GM19372 (cell line): ENCODE data around the gene PRSS57.

Experiments
- ATAC-seq: cut with Tn5 transposase; IDR thresholded peaks from one replicate; pipeline ENCODE4 v1.9.1; 2021; ENCODE audit warnings: mild to moderate bottlenecking, low read depth, moderate library complexity; ENCODE audit not compliant: unreplicated experiment

The PRSS57 gene

DNA sequence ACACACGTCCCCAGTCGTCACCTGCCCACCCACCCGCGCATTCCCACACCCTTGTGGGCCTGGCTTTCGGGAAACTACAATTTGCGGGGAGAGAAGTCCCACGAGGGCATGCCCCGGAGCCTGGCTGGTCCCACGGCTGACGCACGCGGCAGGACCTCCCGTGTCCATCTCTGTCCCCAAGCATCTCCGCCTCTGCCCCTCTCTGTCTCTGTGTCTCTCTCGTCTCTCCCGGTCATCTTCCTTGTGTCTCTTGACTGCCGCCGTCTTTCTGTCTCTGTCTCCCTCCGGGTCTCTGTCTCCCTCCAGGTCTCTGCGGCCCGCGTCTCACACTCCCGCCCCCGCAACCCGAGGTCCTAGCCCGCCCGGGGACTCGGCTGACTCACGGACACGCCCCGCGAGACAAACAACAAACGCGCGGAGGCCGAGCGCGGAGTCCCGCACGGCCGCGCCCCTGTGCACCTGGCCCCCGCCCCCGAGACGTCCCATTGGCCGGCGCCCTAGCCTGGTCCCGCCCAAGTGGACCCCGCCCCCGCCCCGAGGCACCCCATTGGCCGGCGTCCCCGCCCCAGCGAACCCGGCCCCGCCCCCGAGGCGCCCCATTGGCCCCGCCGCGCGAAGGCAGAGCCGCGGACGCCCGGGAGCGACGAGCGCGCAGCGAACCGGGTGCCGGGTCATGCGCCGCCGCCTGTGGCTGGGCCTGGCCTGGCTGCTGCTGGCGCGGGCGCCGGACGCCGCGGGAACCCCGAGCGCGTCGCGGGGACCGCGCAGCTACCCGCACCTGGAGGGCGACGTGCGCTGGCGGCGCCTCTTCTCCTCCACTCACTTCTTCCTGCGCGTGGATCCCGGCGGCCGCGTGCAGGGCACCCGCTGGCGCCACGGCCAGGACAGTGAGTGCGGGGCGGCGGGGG, 55.7 kb downstream of the PRSS57 start, which contains the start of gene FGF22:
Gene FGF22, plus strand, starts transcription at position 627 of the 908 bp plus-strand sequence. Its CDS starts 47 bp downstream, at position 674.
- ATAC-seq, result no peak

- ATAC-seq, result no peak
Observed at GRCh38 chr19:638906-639252, 56.4 kb downstream of the PRSS57 start.
